NCI-H128 (cell line): ENCODE data around the gene POLR3B.
"Not testable (repeated sequence)": the region's sequence is repeated elsewhere in the genome, so short reads cannot be mapped to it uniquely, and the experiment has no call there.

Source experiments
- DNase-seq: peaks from one replicate; lab custom pipeline; 2025; ENCODE audit not compliant: unreplicated experiment; lab: John Stamatoyannopoulos, UW

Gene POLR3B

GRCh38 chr12:106357549-106358395 lies at the start of gene POLR3B:
Gene POLR3B, plus strand, starts transcription at chr12:106357748. Its CDS starts 132 bp downstream, at chr12:106357880.
- peak; percentile 95 for DNase-seq

DNA sequence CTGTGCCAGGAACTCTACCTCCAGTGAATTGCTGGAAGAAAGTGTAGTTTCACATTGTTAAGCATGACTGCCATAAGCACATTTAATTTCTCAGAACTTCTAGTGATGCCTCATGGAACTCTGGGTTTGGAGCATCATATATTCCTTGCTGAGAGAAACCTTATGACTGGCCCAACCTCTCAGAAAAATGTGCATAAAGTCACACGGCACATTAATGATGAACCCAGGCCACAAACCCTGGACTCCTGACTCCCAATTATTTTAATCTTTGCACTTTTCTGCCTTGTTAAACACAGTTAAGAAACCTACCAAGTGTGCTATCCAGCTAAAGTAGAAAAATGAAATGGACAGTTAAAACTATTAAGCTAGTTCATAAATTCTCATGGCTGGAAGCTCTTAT lies 49.4 kb upstream of the POLR3B start:
- DNase-seq, result no peak

DNA sequence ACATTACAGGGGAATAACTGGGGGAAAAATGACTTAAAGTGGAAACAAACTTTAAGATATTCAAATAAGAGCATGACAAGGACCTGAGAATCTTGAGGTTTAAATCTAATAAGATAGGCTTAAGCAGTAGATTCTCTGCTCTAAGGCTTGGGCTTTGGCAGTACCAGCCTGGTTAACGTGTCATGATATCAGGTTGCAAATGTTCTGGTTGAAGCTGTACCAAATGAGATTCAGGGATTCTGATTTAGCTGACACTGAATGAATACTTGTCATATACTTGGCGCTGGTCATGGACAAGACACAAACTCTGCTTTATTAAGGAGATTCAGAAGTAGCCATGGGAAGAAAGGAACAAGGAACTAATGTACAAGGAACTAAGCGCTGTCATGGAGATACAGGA lies 48.9 kb upstream of the POLR3B start:
- no peak for DNase-seq

- no peak for DNase-seq
These were observed 47.7 kb upstream of the POLR3B start for GRCh38 chr12:106309671-106310505.

- DNase-seq, result no peak
These were observed 46.9 kb upstream of the POLR3B start for GRCh38 chr12:106310687-106311086.

GRCh38 chr12:106311139-106311538 lies 46.4 kb upstream of the POLR3B start:
- DNase-seq, result no peak

DNA sequence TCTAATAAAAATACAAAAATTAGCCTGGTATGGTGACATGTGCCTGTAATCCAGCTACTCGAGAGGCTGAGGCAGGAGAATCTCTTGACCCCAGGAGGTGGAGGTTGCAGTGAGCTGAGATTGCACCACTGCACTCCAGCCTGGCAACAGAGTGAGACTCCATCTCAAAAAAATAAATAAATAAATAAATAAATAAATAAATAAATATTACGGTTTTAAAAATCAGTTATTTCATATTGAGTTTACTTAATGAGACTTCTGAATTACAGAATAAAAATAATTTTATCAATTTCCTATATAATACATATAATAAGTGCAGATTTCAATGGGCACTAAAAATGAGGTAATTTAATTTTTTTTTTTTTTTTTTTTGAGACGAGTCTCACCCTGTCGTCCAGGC lies 44.1 kb upstream of the POLR3B start:
- DNase-seq, result not testable (repeated sequence)

- no peak for DNase-seq
These were observed 42.0 kb upstream of the POLR3B start for GRCh38 chr12:106315523-106315922.

GRCh38 chr12:106317406-106318082 lies 40.0 kb upstream of the POLR3B start:
- DNase-seq, result no peak

DNA sequence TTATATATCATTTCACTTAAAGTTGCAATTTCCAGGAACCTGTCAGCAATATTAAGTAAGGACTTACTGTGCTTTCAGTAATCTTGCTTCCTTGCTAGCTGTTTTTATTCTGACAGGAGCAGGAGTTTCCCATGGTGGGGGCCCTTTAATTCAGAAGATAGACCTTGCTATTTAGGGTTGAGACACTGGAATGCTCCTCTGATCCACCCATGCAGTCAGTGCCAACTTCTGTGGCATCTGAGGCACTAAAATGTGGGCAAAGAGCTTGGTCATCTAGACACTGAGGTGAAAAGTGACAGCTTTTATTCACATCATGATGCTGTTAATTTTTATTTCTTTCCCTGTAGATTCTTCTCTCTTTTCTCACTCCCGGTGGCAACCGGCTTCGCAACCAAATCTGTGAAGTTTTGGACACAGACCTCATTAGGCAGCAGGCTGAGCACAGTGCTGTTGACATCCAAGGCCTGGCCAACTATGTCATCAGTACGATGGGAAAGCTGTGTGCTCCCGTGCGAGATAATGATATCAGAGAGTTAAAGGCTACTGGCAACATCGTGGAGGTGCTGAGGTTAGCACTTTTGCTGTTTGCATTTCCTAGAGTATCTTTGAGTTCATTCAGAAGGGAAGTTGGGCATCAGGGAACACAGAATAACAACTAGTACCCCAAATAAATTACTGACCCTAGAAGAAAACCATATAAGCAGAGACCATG lies 36.3 kb upstream of the POLR3B start:
- no peak for DNase-seq

GRCh38 chr12:106323537-106323936 lies 34.0 kb upstream of the POLR3B start:
- DNase-seq, result no peak

GRCh38 chr12:106327309-106327869 lies 30.2 kb upstream of the POLR3B start:
- DNase-seq, result no peak

GRCh38 chr12:106328735-106329134 lies 28.8 kb upstream of the POLR3B start:
- no peak for DNase-seq

DNA sequence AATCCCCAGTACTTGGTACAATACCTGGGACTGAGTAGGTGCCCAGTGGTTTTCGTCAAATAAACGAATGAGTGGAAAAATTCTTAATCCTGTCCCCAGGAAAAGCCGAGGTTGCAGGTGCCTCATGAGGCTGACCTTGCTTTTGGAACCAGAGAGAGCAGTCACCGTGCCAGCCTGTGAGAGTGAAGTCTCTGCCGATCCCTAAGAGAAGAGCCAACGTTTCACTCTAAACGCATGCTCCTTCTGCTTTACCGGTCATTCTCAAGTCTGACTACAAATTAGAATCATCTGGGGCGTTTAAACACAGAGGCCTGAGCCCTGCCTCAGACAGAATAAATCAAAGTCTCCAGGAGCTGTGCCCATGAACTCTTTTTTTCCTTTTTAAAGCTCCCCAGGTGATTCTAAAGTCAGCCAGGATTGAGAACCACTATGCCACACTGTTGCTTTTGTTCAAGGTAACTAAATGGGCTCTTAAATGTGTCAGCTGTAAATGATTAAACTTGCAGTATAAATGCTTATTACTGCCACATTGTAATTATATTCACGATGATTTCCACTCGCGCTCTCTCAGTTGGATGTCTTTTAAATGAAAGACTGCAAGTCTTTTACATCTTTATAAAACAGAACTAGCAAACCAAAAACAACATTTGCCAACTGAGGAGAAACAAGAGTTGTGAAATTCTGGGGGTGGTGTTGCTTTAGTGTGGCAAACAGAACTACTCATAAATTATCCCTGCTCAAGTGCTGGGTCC lies 28.1 kb upstream of the POLR3B start:
- DNase-seq, result no peak

GRCh38 chr12:106331599-106331998 lies 25.9 kb upstream of the POLR3B start:
- no peak for DNase-seq

- no peak for DNase-seq
These were observed 25.0 kb upstream of the POLR3B start for GRCh38 chr12:106332536-106332935.

- DNase-seq, result no peak
These were observed 24.5 kb upstream of the POLR3B start for GRCh38 chr12:106333010-106333409.

DNA sequence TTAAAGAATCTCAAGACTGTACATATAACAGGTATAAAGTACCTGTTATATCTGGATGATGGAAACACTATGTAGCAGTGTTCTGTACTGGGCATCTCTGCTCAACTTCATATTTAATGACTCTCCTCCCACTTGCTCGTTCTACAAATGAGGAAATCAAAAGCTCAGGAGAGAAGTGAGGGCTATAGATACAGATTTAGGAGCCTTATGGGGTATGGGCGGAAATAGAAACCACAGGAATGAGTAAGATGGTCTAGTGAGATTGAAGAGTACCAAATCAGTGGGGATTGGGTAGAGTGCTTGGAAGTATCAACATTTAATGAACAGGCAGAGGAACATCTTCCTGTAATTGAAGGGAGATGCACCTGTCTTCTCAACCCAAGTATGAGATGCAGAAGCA lies 23.8 kb upstream of the POLR3B start:
- DNase-seq, result no peak

- no peak for DNase-seq
These were observed 16.3 kb upstream of the POLR3B start for GRCh38 chr12:106341086-106341877.
